ENCODE data around the gene B3GNT2. TPM values are rescaled to one million over a fixed set of nuclear protein-coding genes. Genes with fewer than 3 reads are reported as not detected.

Gene B3GNT2
- total RNA-seq, 1 experiment from 2014 or later = 32.2 TPM

DNA sequence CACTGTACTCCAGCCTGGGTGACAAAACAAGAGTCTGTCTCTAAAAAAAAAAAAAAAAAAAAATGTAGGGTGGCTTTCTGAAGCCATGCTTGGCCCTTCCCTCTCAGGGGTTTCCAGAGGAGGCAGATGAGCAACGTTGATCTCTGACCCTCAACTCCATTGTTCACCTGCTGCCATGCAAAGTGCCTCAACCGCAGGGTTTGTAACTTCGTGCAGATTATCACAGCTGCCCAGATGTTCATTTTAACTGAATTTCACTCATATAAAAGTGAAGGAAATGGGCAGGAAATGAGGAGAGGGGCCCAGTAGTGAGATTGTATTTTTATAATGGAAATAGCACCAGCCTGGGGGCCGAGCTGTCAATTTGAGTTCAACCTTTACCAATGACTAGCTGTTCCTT is 14.9 kb upstream of the B3GNT2 start:
- no peak overlapping the region for H3K27ac Mint-ChIP-seq
- peaks cover 9% of the 10 kb centered on the region for H3K9me3 Mint-ChIP-seq
- no peak overlapping the region for H3K4me3 Mint-ChIP-seq
- POLR2A ChIA-PET = interaction anchor here (0.6 kb wide), 1 partner anchor 136 kb away, joined by 3 read pairs; no protein-coding TSS in a partner anchor
- H3K36me3 Mint-ChIP-seq = no peaks in the 10 kb centered on the region
- H3K4me1 Mint-ChIP-seq = peaks cover 18% of the 10 kb centered on the region
- ATAC-seq (no peak), DNase-seq (ENCODE audit: low spot score) (no peak)
- CTCF ChIA-PET = interaction anchor here (0.7 to 1.3 kb wide), 2 partner anchors 180 to 231 kb away, joined by 3 read pairs; no protein-coding TSS in a partner anchor
- no peaks in the 10 kb centered on the region for H3K27me3 Mint-ChIP-seq (ENCODE audit: low read depth)
- TF ChIP-seq, protein P1, sequence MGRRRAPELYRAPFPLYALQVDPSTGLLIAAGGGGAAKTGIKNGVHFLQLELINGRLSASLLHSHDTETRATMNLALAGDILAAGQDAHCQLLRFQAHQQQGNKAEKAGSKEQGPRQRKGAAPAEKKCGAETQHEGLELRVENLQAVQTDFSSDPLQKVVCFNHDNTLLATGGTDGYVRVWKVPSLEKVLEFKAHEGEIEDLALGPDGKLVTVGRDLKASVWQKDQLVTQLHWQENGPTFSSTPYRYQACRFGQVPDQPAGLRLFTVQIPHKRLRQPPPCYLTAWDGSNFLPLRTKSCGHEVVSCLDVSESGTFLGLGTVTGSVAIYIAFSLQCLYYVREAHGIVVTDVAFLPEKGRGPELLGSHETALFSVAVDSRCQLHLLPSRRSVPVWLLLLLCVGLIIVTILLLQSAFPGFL (CRISPR knock-in tag; IDR thresholded peaks at IDR 0.05; ENCODE audit: borderline replicate concordance) = no peak

DNA sequence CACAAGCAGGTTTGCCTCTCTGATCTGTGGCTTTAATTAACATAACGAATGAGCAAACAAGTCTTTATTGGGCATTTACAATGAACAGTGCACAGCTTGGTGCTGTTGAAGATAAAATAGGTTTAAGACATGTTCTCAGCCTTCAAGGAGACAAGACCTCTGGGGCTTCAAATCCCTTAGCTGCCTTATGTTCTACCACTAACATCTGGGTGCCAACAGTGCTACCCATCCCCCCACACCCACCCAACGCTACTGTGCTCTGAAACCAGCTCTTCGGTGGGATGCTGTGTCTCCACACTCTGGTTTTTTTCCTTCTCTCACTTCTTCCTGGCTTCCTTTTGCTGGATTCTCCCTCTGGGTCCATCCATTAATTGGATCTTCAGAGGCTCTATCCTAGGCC is 14.1 kb upstream of the B3GNT2 start:
- TF ChIP-seq GRHL2 (CRISPR knock-in tag; IDR thresholded peaks at IDR 0.05; ENCODE audit: insufficient replicate concordance, severe bottlenecking) = no peak
- TF ChIP-seq ZNF416 (CRISPR knock-in tag; IDR thresholded peaks at IDR 0.05) = no peak
- TF ChIP-seq, protein P2, sequence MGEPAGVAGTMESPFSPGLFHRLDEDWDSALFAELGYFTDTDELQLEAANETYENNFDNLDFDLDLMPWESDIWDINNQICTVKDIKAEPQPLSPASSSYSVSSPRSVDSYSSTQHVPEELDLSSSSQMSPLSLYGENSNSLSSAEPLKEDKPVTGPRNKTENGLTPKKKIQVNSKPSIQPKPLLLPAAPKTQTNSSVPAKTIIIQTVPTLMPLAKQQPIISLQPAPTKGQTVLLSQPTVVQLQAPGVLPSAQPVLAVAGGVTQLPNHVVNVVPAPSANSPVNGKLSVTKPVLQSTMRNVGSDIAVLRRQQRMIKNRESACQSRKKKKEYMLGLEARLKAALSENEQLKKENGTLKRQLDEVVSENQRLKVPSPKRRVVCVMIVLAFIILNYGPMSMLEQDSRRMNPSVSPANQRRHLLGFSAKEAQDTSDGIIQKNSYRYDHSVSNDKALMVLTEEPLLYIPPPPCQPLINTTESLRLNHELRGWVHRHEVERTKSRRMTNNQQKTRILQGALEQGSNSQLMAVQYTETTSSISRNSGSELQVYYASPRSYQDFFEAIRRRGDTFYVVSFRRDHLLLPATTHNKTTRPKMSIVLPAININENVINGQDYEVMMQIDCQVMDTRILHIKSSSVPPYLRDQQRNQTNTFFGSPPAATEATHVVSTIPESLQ (CRISPR knock-in tag; IDR thresholded peaks at IDR 0.05) = no peak
- no peak for TF ChIP-seq ZBTB21 (CRISPR knock-in tag; IDR thresholded peaks at IDR 0.05; ENCODE audit: borderline replicate concordance)
- TF ChIP-seq, protein P3, sequence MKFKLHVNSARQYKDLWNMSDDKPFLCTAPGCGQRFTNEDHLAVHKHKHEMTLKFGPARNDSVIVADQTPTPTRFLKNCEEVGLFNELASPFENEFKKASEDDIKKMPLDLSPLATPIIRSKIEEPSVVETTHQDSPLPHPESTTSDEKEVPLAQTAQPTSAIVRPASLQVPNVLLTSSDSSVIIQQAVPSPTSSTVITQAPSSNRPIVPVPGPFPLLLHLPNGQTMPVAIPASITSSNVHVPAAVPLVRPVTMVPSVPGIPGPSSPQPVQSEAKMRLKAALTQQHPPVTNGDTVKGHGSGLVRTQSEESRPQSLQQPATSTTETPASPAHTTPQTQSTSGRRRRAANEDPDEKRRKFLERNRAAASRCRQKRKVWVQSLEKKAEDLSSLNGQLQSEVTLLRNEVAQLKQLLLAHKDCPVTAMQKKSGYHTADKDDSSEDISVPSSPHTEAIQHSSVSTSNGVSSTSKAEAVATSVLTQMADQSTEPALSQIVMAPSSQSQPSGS (CRISPR knock-in tag; IDR thresholded peaks at IDR 0.05; ENCODE audit: borderline replicate concordance, low read depth) = no peak
- no peak for TF ChIP-seq JUN (CRISPR knock-in tag; IDR thresholded peaks at IDR 0.05)
- TF ChIP-seq TEAD4 (CRISPR knock-in tag; IDR thresholded peaks at IDR 0.05) = no peak
- no peak for TF ChIP-seq NR1H2 (CRISPR knock-in tag; IDR thresholded peaks at IDR 0.05)
- TF ChIP-seq, protein P4, sequence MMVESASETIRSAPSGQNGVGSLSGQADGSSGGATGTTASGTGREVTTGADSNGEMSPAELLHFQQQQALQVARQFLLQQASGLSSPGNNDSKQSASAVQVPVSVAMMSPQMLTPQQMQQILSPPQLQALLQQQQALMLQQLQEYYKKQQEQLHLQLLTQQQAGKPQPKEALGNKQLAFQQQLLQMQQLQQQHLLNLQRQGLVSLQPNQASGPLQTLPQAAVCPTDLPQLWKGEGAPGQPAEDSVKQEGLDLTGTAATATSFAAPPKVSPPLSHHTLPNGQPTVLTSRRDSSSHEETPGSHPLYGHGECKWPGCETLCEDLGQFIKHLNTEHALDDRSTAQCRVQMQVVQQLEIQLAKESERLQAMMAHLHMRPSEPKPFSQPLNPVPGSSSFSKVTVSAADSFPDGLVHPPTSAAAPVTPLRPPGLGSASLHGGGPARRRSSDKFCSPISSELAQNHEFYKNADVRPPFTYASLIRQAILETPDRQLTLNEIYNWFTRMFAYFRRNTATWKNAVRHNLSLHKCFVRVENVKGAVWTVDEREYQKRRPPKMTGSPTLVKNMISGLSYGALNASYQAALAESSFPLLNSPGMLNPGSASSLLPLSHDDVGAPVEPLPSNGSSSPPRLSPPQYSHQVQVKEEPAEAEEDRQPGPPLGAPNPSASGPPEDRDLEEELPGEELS (CRISPR knock-in tag; IDR thresholded peaks at IDR 0.05) = no peak
- TF ChIP-seq, protein P5, sequence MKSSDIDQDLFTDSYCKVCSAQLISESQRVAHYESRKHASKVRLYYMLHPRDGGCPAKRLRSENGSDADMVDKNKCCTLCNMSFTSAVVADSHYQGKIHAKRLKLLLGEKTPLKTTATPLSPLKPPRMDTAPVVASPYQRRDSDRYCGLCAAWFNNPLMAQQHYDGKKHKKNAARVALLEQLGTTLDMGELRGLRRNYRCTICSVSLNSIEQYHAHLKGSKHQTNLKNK (CRISPR knock-in tag; IDR thresholded peaks at IDR 0.05) = no peak
- TF ChIP-seq, protein P6, sequence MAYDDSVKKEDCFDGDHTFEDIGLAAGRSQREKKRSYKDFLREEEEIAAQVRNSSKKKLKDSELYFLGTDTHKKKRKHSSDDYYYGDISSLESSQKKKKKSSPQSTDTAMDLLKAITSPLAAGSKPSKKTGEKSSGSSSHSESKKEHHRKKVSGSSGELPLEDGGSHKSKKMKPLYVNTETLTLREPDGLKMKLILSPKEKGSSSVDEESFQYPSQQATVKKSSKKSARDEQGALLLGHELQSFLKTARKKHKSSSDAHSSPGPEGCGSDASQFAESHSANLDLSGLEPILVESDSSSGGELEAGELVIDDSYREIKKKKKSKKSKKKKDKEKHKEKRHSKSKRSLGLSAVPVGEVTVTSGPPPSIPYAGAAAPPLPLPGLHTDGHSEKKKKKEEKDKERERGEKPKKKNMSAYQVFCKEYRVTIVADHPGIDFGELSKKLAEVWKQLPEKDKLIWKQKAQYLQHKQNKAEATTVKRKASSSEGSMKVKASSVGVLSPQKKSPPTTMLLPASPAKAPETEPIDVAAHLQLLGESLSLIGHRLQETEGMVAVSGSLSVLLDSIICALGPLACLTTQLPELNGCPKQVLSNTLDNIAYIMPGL (CRISPR knock-in tag; IDR thresholded peaks at IDR 0.05) = no peak
- TF ChIP-seq, protein P7, sequence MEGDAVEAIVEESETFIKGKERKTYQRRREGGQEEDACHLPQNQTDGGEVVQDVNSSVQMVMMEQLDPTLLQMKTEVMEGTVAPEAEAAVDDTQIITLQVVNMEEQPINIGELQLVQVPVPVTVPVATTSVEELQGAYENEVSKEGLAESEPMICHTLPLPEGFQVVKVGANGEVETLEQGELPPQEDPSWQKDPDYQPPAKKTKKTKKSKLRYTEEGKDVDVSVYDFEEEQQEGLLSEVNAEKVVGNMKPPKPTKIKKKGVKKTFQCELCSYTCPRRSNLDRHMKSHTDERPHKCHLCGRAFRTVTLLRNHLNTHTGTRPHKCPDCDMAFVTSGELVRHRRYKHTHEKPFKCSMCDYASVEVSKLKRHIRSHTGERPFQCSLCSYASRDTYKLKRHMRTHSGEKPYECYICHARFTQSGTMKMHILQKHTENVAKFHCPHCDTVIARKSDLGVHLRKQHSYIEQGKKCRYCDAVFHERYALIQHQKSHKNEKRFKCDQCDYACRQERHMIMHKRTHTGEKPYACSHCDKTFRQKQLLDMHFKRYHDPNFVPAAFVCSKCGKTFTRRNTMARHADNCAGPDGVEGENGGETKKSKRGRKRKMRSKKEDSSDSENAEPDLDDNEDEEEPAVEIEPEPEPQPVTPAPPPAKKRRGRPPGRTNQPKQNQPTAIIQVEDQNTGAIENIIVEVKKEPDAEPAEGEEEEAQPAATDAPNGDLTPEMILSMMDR (IDR thresholded peaks at IDR 0.05) = no peak
- CTCF ChIA-PET = interaction anchor here (0.7 to 1.3 kb wide), 2 partner anchors 181 to 230 kb away, joined by 3 read pairs; no protein-coding TSS in a partner anchor
- DNase-seq (ENCODE audit: low spot score) (no peak), ATAC-seq (no peak)
- Mint-ChIP-seq H3K4me3 (no peak overlapping the region), H3K4me1 (peaks cover 18% of the 10 kb centered on the region), H3K36me3 (no peaks in the 10 kb centered on the region), H3K27ac (no peak overlapping the region), H3K27me3 (ENCODE audit: low read depth) (no peaks in the 10 kb centered on the region), H3K9me3 (peaks cover 10% of the 10 kb centered on the region)
- POLR2A ChIA-PET = no interaction called here

Measured in WTC11 (cell line).